K562 (cell line): ENCODE measurements around the gene EFHC1. TPM values are rescaled to one million over a fixed set of nuclear protein-coding genes. Genes with fewer than 3 reads are reported as not detected.

Experiments used
- ATAC-seq: fragments of 200-7000 bp; cut with Tn5 transposase; 3 replicates; pipeline ENCODE4 v1.9.1; 2020; ENCODE audit warnings: moderate library complexity
- BruUV-seq: library from RNA; stranded (reverse); fragments of 400-500 nt; replicated peaks from 2 replicates; lab custom pipeline; 2021; lab: Mats Ljungman, UMichigan
- CTCF ChIA-PET: fragments of 300-600 bp; formaldehyde crosslinking; extraction: SDS; loops from one replicate; lab custom pipeline; 2021; ENCODE audit warnings: low intra/inter-chr PET ratio; lab: Yijun Ruan, JAX
- POLR2A ChIA-PET: fragments of 300-600, 350-650 bp; sonication (Branson Sonifier 250); formaldehyde crosslinking; extraction: SDS; loops from one replicate; lab custom pipeline; 2021; ENCODE audit warnings: antibody characterized with exemption, inconsistent platforms; lab: Yijun Ruan, JAX
- DNase-seq, 4 experiments: peaks; one replicate each; pipeline versions ENCODE4 v3.0.0 to v3.0.0-alpha.2; 2011 to 2018; ENCODE audit warnings: low spot score in 3 of 4, mixed read lengths in 3 of 4; ENCODE audit errors: extremely low read depth in 1 of 4
- FAIRE-seq: peaks from 2 replicates; lab custom pipeline; 2011; peaks lifted over from hg19 to GRCh38; lab: Jason Lieb, UNC
- H2AFZ ChIP-seq: 2 replicates; pipeline ENCODE4 v1.6.0; 2011; ENCODE audit warnings: low read depth, low read length, control low read depth, inconsistent platforms
- H3K27ac ChIP-seq: fragments of 200-600 bp; 3 replicates; pipeline ENCODE4 v1.8.0; 2011; ENCODE audit warnings: low read depth, mild to moderate bottlenecking, control low read depth, inconsistent platforms, low read length, moderate library complexity, mixed read lengths; ENCODE audit errors: extremely low read depth
- H3K27me3 ChIP-seq, 2 experiments: fragments of 300-600 bp in 1 of 2; 2 replicates in 1 of 2; 3 replicates in 1 of 2; pipeline versions ENCODE4 v1.6.0 to v1.8.0; 2011; ENCODE audit warnings: inconsistent platforms in 2 of 2, low read length in 2 of 2, mild to moderate bottlenecking in 1 of 2, mixed read lengths in 1 of 2, moderate library complexity in 1 of 2; ENCODE audit not compliant: control insufficient read depth in 2 of 2, insufficient read depth in 2 of 2
- H3K36me3 ChIP-seq: fragments of 300-600 bp; 3 replicates; pipeline ENCODE4 v1.8.0; 2011; ENCODE audit warnings: mild to moderate bottlenecking, low read length, inconsistent platforms; ENCODE audit not compliant: control insufficient read depth, insufficient read depth
- H3K4me1 ChIP-seq, 2 experiments: fragments of 200-600 bp in 1 of 2; replicated peaks in 1 of 2; 2 replicates in 1 of 2; 3 replicates in 1 of 2; pipeline versions ENCODE4 v1.5.1 to v1.8.0; 2011; ENCODE audit warnings: inconsistent platforms in 2 of 2, low read length in 2 of 2, mild to moderate bottlenecking in 1 of 2, mixed read lengths in 1 of 2, moderate library complexity in 1 of 2; ENCODE audit not compliant: control insufficient read depth in 2 of 2, insufficient read depth in 2 of 2
- H3K4me2 ChIP-seq: 2 replicates; pipeline ENCODE4 v1.6.1; 2011; ENCODE audit warnings: low read length, control low read depth, inconsistent platforms, mixed read lengths; ENCODE audit not compliant: insufficient read depth
- H3K4me3 ChIP-seq: fragments of 200-600 bp; sonication (generic), shearing (Covaris generic); 2 replicates; pipeline ENCODE4 v1.5.1; 2016; ENCODE audit warnings: control low read depth, inconsistent platforms
- H3K79me2 ChIP-seq: fragments of 200-600 bp; 3 replicates; pipeline ENCODE4 v1.8.0; 2011; ENCODE audit warnings: low read length, inconsistent platforms; ENCODE audit not compliant: control insufficient read depth, insufficient read depth
- H3K9ac ChIP-seq, 2 experiments: 2 replicates each; pipeline versions ENCODE4 v1.6.0 to v1.6.1; 2011; ENCODE audit warnings: low read depth in 2 of 2, low read length in 2 of 2, control low read depth in 1 of 2, inconsistent platforms in 1 of 2, mild to moderate bottlenecking in 1 of 2, mixed read lengths in 1 of 2; ENCODE audit not compliant: insufficient read depth in 1 of 2
- H3K9me1 ChIP-seq: one replicate; pipeline ENCODE4 v1.6.0; 2011; ENCODE audit warnings: inconsistent platforms, mild to moderate bottlenecking, low read length, moderate library complexity; ENCODE audit not compliant: control insufficient read depth, insufficient read depth
- H3K9me3 ChIP-seq: replicated peaks from 2 replicates; pipeline ENCODE4 v1.5.1; 2011; ENCODE audit warnings: low read depth, low read length, inconsistent platforms; ENCODE audit not compliant: control insufficient read depth, insufficient read depth
- H4K20me1 ChIP-seq: replicated peaks from 2 replicates; pipeline ENCODE4 v1.6.1; 2011; ENCODE audit warnings: low read length, inconsistent platforms, mixed read lengths; ENCODE audit not compliant: control insufficient read depth, insufficient read depth
- CBFA2T3 ChIP-seq: fragments of 450-650 bp; IDR thresholded peaks from 2 replicates; pipeline ENCODE4 v1.6.1; 2017
- HDAC3 ChIP-seq: fragments of 450-650 bp; IDR thresholded peaks from 2 replicates; pipeline ENCODE4 v1.6.1; 2018; ENCODE audit warnings: borderline replicate concordance, mild to moderate bottlenecking, moderate library complexity; ENCODE audit not compliant: partially characterized antibody
- NFE2L1 ChIP-seq: fragments of 450-650 bp; IDR thresholded peaks from 2 replicates; pipeline ENCODE4 v1.6.1; 2016; ENCODE audit warnings: missing genetic modification characterization, low read depth, mild to moderate bottlenecking, missing compliant biosample characterization, moderate library complexity, borderline replicate concordance
- NFIC ChIP-seq: fragments of 450-650 bp; IDR thresholded peaks from 2 replicates; pipeline ENCODE4 v1.6.1; 2017; ENCODE audit warnings: mild to moderate bottlenecking, inconsistent platforms
- NONO ChIP-seq, 2 experiments: fragments of 200-400 bp in 1 of 2; fragments of 450-650 bp in 1 of 2; formaldehyde crosslinking in 1 of 2; IDR thresholded peaks; 2 replicates each; pipeline ENCODE4 v1.6.1; 2017; ENCODE audit warnings: low read depth in 2 of 2, mild to moderate bottlenecking in 2 of 2, moderate library complexity in 2 of 2, low read length in 1 of 2
- SMC3 ChIP-seq: conservative IDR thresholded peaks from 2 replicates; pipeline ENCODE4 v1.6.1; 2011; ENCODE audit warnings: low read depth, low read length, improper control_type of control experiment; ENCODE audit not compliant: insufficient read depth
- TBL1XR1 ChIP-seq, 2 experiments: IDR thresholded peaks; 2 replicates each; pipeline ENCODE4 v1.6.1; 2012; ENCODE audit warnings: improper control_type of control experiment in 2 of 2, low read length in 2 of 2, mild to moderate bottlenecking in 1 of 2
- ZBTB1 ChIP-seq: sonication (generic); formaldehyde crosslinking; IDR thresholded peaks from 2 replicates; pipeline ENCODE4 v1.8.1; 2023; ENCODE audit warnings: missing genetic modification reagents, low read depth, mild to moderate bottlenecking, borderline replicate concordance
- ZNF124 ChIP-seq: sonication (generic); formaldehyde crosslinking; IDR thresholded peaks from 2 replicates; pipeline ENCODE4 v1.8.1; 2022; ENCODE audit warnings: missing genetic modification reagents
- ZNF197 ChIP-seq: fragments of 200-800 bp; sonication (Bioruptor generic); IDR thresholded peaks from 2 replicates; pipeline ENCODE4 v1.6.1; 2016; ENCODE audit warnings: low read depth, missing genetic modification characterization, missing compliant biosample characterization
- ZNF449 ChIP-seq: fragments of 250-450 bp; sonication (Bioruptor Pico); IDR thresholded peaks from 2 replicates; pipeline ENCODE4 v1.8.0; 2022; ENCODE audit warnings: moderate library complexity, mild to moderate bottlenecking, inconsistent platforms
- ZNF609 ChIP-seq: sonication (generic); formaldehyde crosslinking; IDR thresholded peaks from 2 replicates; pipeline ENCODE4 v1.8.1; 2023; ENCODE audit warnings: missing genetic modification reagents, mild to moderate bottlenecking, borderline replicate concordance
- WGBS: fragments of 100-300 bp; shearing (Covaris generic); methylation state at CpG from one replicate; pipeline ENCODE4 v1.1.6; 2016; ENCODE audit warnings: low coverage, mixed read lengths; ENCODE audit not compliant: insufficient coverage; ENCODE audit errors: missing lambda C conversion rate; 5-methylcytosine and 5-hydroxymethylcytosine counted together
- in situ Hi-C: fragments of 300-500 bp; cut with MboI; formaldehyde crosslinking; loops from 4 replicates; pipeline ENCODE4 v1.15.0; 2018; ENCODE audit warnings: inconsistent platforms, mixed read lengths
- intact Hi-C: fragments of 100-400 bp; cut with micrococcal nuclease; formaldehyde crosslinking; loops from 2 replicates; pipeline ENCODE4 v1.14.2; 2022
- polyA plus RNA-seq, 8 experiments: library from polyadenylated mRNA; depleted of rRNA in 4 of 8; stranded (reverse) in 5 of 8; unstranded in 3 of 8; fragments of >200 nt; fragmentation: Nextera tagmentation in 2 of 8; fragmentation: Illumina TruSeq in 1 of 8; extraction: Ambion mirVana in 2 of 8; extraction: Trizol in 1 of 8; gene quantifications; 2 replicates each; pipeline versions ENCODE4 v1.2.1 to v1.2.3, GENCODE V29; 2011 to 2014; ENCODE audit warnings: inconsistent platforms in 1 of 8, missing spikeins in 1 of 8
- total RNA-seq, 7 experiments: library from RNA; depleted of rRNA in 6 of 7; stranded (reverse); fragments of >200 nt in 6 of 7; fragmentation: Illumina TruSeq in 2 of 7; extraction: Trizol in 2 of 7; gene quantifications; 2 replicates each; pipeline versions ENCODE4 v1.2.1 to v1.2.3, GENCODE V29; 2011 to 2021; ENCODE audit warnings: low replicate concordance in 1 of 7
- TF ChIP-seq, protein P1 (sequence below): fragments of 250-450 bp; sonication (Bioruptor Pico); IDR thresholded peaks from 2 replicates; pipeline ENCODE4 v1.5.1; 2021; ENCODE audit warnings: mild to moderate bottlenecking

The EFHC1 gene
- total and polyA plus RNA-seq, 9 of the 15 experiments (the other 6 are each of a cell fraction or from before 2014, with no cell fraction given): 9.5 to 31.0 (median 14.9) TPM

DNA sequence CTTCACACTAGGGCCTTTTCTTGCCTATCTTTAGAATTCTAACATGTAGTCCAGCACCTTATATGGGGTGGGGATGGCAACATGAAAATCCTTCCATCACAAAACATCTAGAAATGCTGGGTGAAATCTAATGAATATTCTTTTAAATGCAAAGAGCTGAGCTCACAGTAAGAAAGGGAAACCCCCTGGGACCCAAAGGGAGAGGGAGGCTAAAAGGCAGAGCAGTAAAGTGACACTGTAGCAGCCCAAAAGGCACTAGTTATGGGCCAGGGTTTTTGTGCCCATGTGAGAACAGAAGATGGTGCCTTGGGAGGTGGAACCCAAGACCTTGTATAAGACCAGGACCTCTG, 90.0 kb downstream of the EFHC1 start (continued):
- TF ChIP-seq ZNF449 (CRISPR knock-in tag): no peak
- TF ChIP-seq, all 486 proteins: peak for 0

GRCh38 chr6:52511163-52511562, 91.0 kb downstream of the EFHC1 start:
- Histone ChIP-seq H3K27me3 (no peaks in the 10 kb centered on the region), H3K9me3 (no peaks in the 10 kb centered on the region), H3K9me1 (no peaks in the 10 kb centered on the region), H3K4me3 (no peak overlapping the region), H3K4me1 (peaks cover 29 to 35% of the 10 kb centered on the region in 2 experiments), H3K79me2 (no peaks in the 10 kb centered on the region), H3K9ac (peak overlapping the region in 1 of 2 experiments; percentile 3; a peak in 1 of 4 replicates), H3K27ac (peak overlapping the region; percentile 39; the same call in 1 of the 3 replicates), H2AFZ (no peak overlapping the region), H3K36me3 (peaks cover 69% of the 10 kb centered on the region; the same call in 2 of the 3 replicates), H4K20me1 (no peaks in the 10 kb centered on the region), H3K4me2 (no peak overlapping the region)
- DNase-seq (no peak), FAIRE-seq (no peak), ATAC-seq (no peak)
- 75% methylated on average over 10 of the region's 10 CpGs for WGBS
- CTCF ChIA-PET: no interaction called here
- POLR2A ChIA-PET: interaction anchor here (0.6 kb wide), 1 partner anchor 117 kb away, joined by 4 read pairs; no protein-coding TSS in a partner anchor
- no peak for TF ChIP-seq ZBTB1 (CRISPR knock-in tag)
- TF ChIP-seq HDAC3: no peak
- TF ChIP-seq NFIC: no peak
- TF ChIP-seq SMC3: no peak
- no peak for TF ChIP-seq NFE2L1 (tag)
- TF ChIP-seq, protein P1, sequence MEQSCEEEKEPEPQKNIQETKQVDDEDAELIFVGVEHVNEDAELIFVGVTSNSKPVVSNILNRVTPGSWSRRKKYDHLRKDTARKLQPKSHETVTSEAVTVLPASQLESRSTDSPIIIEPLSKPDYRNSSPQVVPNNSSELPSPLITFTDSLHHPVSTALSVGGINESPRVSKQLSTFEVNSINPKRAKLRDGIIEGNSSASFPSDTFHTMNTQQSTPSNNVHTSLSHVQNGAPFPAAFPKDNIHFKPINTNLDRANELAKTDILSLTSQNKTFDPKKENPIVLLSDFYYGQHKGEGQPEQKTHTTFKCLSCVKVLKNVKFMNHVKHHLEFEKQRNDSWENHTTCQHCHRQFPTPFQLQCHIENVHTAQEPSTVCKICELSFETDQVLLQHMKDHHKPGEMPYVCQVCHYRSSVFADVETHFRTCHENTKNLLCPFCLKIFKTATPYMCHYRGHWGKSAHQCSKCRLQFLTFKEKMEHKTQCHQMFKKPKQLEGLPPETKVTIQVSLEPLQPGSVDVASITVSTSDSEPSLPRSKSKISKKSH: no peak
- no peak for TF ChIP-seq TBL1XR1 (IDR thresholded peaks at IDR 0.05; ENCODE audit: low read length in 2 of 2)
- no peak for TF ChIP-seq ZNF197 (CRISPR knock-in tag)
- no peak for TF ChIP-seq ZNF609 (CRISPR knock-in tag)
- no peak for TF ChIP-seq NONO (IDR thresholded peaks at IDR 0.05; ENCODE audit: low read depth in 2 of 2, low read length in 1 of 2)
- TF ChIP-seq CBFA2T3: no peak
- TF ChIP-seq ZNF124 (CRISPR knock-in tag): no peak
- intact Hi-C loops (loop anchor here (10.0 kb wide), 1 partner anchor 226 kb away; the partner anchor contains the start of gene MCM3), in situ Hi-C loops (no loop called here)
- BruUV-seq: no TSS peak
